HEK293 (cell line): ENCODE results near the gene ACOX2.

Experiments used
- CTCF ChIA-PET: fragments of 350-600 bp; formaldehyde crosslinking; extraction: SDS; loops from one replicate; lab custom pipeline; 2021; ENCODE audit warnings: antibody characterized with exemption; lab: Yijun Ruan, JAX
- POLR2A ChIA-PET: fragments of 300-600 bp; formaldehyde crosslinking; extraction: SDS; loops from one replicate; lab custom pipeline; 2020; ENCODE audit warnings: antibody characterized with exemption, inconsistent platforms; lab: Yijun Ruan, JAX
- H3K27ac ChIP-seq: fragments of 200-500 bp; sonication (Bioruptor generic); 2 replicates; pipeline ENCODE4 v1.5.1; 2014; ENCODE audit warnings: low read depth, low read length, control low read depth, inconsistent platforms; ENCODE audit errors: extremely low read depth
- H3K36me3 ChIP-seq, 2 experiments: fragments of 200-500 bp in 1 of 2; sonication (Bioruptor generic) in 1 of 2; 1 replicate in 1 of 2; 2 replicates in 1 of 2; pipeline ENCODE4 v1.5.1; 2014 to 2017; ENCODE audit warnings: inconsistent platforms in 2 of 2, low read length in 2 of 2; ENCODE audit not compliant: control insufficient read depth in 2 of 2, insufficient read depth in 1 of 2
- H3K4me1 ChIP-seq: fragments of 200-500 bp; sonication (Bioruptor generic); 2 replicates; pipeline ENCODE4 v1.5.1; 2014; ENCODE audit warnings: mild to moderate bottlenecking, low read length, inconsistent platforms; ENCODE audit not compliant: control insufficient read depth, insufficient read depth
- H3K4me3 ChIP-seq: 2 replicates; pipeline ENCODE4 v1.5.1; 2011; ENCODE audit warnings: low read depth, mild to moderate bottlenecking, control low read depth, low read length, moderate library complexity
- H3K9me3 ChIP-seq: fragments of 200-500 bp; sonication (Bioruptor generic); 2 replicates; pipeline ENCODE4 v1.5.1; 2014; ENCODE audit warnings: low read depth, low read length, inconsistent platforms; ENCODE audit not compliant: control insufficient read depth, insufficient read depth
- ATF2 ChIP-seq: fragments of 450-650 bp; formaldehyde crosslinking; IDR thresholded peaks from 2 replicates; pipeline ENCODE4 v1.5.1; 2016; ENCODE audit warnings: missing biosample characterization, missing genetic modification characterization, low read depth
- GFI1B ChIP-seq: fragments of 450-650 bp; formaldehyde crosslinking; IDR thresholded peaks from 2 replicates; pipeline ENCODE4 v1.5.1; 2016; ENCODE audit warnings: missing biosample characterization, missing genetic modification characterization
- GLI2 ChIP-seq: fragments of 450-650 bp; formaldehyde crosslinking; IDR thresholded peaks from 2 replicates; pipeline ENCODE4; 2017; ENCODE audit warnings: missing biosample characterization, missing genetic modification characterization, low read depth, borderline replicate concordance
- HOXA7 ChIP-seq: sonication (generic); formaldehyde crosslinking; IDR thresholded peaks from 2 replicates; pipeline ENCODE4 v1.8.1; 2022; ENCODE audit warnings: missing genetic modification reagents, borderline replicate concordance
- IKZF3 ChIP-seq: fragments of 450-650 bp; IDR thresholded peaks from 2 replicates; pipeline ENCODE4 v1.5.0; 2018; ENCODE audit warnings: missing biosample characterization, mild to moderate bottlenecking, missing genetic modification characterization, moderate library complexity
- TRIM28 ChIP-seq: IDR thresholded peaks from 2 replicates; pipeline ENCODE4 v1.6.1; 2011; ENCODE audit warnings: low read length, control low read depth, borderline replicate concordance
- ZBTB48 ChIP-seq: fragments of 450-650 bp; formaldehyde crosslinking; IDR thresholded peaks from 2 replicates; pipeline ENCODE4 v1.5.1; 2016; ENCODE audit warnings: missing biosample characterization, missing genetic modification characterization
- ZBTB7A ChIP-seq: fragments of 450-650 bp; formaldehyde crosslinking; IDR thresholded peaks from 2 replicates; pipeline ENCODE4 v1.5.1; 2016; ENCODE audit warnings: low read depth, missing biosample characterization, missing genetic modification characterization
- ZFP37 ChIP-seq: fragments of 450-650 bp; formaldehyde crosslinking; IDR thresholded peaks from 2 replicates; pipeline ENCODE4 v1.5.1; 2016; ENCODE audit warnings: missing biosample characterization, missing genetic modification characterization
- ZNF114 ChIP-seq: fragments of 450-650 bp; formaldehyde crosslinking; IDR thresholded peaks from 2 replicates; pipeline ENCODE4 v1.5.0; 2017; ENCODE audit warnings: missing biosample characterization, missing genetic modification characterization
- ZNF121 ChIP-seq: fragments of 450-650 bp; formaldehyde crosslinking; IDR thresholded peaks from 2 replicates; pipeline ENCODE4 v1.5.1; 2016; ENCODE audit warnings: missing biosample characterization, missing genetic modification characterization
- ZNF138 ChIP-seq: fragments of 450-650 bp; formaldehyde crosslinking; IDR thresholded peaks from 2 replicates; pipeline ENCODE4 v1.5.1; 2016; ENCODE audit warnings: missing biosample characterization, missing genetic modification characterization, borderline replicate concordance
- ZNF157 ChIP-seq: fragments of 450-650 bp; formaldehyde crosslinking; IDR thresholded peaks from 2 replicates; pipeline ENCODE4 v1.5.1; 2016; ENCODE audit warnings: missing biosample characterization, missing genetic modification characterization
- ZNF169 ChIP-seq: fragments of 450-650 bp; formaldehyde crosslinking; IDR thresholded peaks from 2 replicates; pipeline ENCODE4 v1.5.1; 2016; ENCODE audit warnings: missing biosample characterization, missing genetic modification characterization
- ZNF311 ChIP-seq: fragments of 450-650 bp; formaldehyde crosslinking; IDR thresholded peaks from 2 replicates; pipeline ENCODE4 v1.5.1; 2017; ENCODE audit warnings: missing biosample characterization, missing genetic modification characterization, borderline replicate concordance
- ZNF324 ChIP-seq: fragments of 450-650 bp; formaldehyde crosslinking; IDR thresholded peaks from 2 replicates; pipeline ENCODE4 v1.5.1; 2016; ENCODE audit warnings: missing biosample characterization, missing genetic modification characterization
- ZNF335 ChIP-seq: fragments of 450-650 bp; formaldehyde crosslinking; conservative IDR thresholded peaks from 2 replicates; pipeline ENCODE4 v1.5.1; 2016; ENCODE audit warnings: missing biosample characterization, missing genetic modification characterization
- ZNF362 ChIP-seq: fragments of 450-650 bp; formaldehyde crosslinking; IDR thresholded peaks from 2 replicates; pipeline ENCODE4 v1.5.1; 2016; ENCODE audit warnings: missing biosample characterization, missing genetic modification characterization
- ZNF366 ChIP-seq: fragments of 450-650 bp; formaldehyde crosslinking; conservative IDR thresholded peaks from 2 replicates; pipeline ENCODE4 v1.5.1; 2016; ENCODE audit warnings: missing biosample characterization, missing genetic modification characterization
- ZNF433 ChIP-seq: fragments of 450-650 bp; formaldehyde crosslinking; IDR thresholded peaks from 2 replicates; pipeline ENCODE4 v1.5.1; 2016; ENCODE audit warnings: missing biosample characterization, missing genetic modification characterization, low read depth
- ZNF449 ChIP-seq: fragments of 450-650 bp; formaldehyde crosslinking; IDR thresholded peaks from 2 replicates; pipeline ENCODE4 v1.5.1; 2017; ENCODE audit warnings: missing biosample characterization, mild to moderate bottlenecking, missing genetic modification characterization, moderate library complexity
- ZNF510 ChIP-seq: fragments of 450-650 bp; formaldehyde crosslinking; IDR thresholded peaks from 2 replicates; pipeline ENCODE4 v1.5.1; 2018; ENCODE audit warnings: mild to moderate bottlenecking, missing genetic modification characterization, missing biosample characterization; ENCODE audit not compliant: insufficient replicate concordance
- ZNF549 ChIP-seq: fragments of 450-650 bp; IDR thresholded peaks from 2 replicates; pipeline ENCODE4 v1.5.1; 2018; ENCODE audit warnings: missing biosample characterization, missing genetic modification characterization, mild to moderate bottlenecking, inconsistent platforms, moderate library complexity
- ZNF558 ChIP-seq: fragments of 450-650 bp; formaldehyde crosslinking; IDR thresholded peaks from 2 replicates; pipeline ENCODE4 v1.5.1; 2016; ENCODE audit warnings: missing biosample characterization, missing genetic modification characterization
- ZNF561 ChIP-seq: fragments of 450-650 bp; IDR thresholded peaks from 2 replicates; pipeline ENCODE4 v1.5.1; 2018; ENCODE audit warnings: missing biosample characterization, missing genetic modification characterization, borderline replicate concordance
- ZNF600 ChIP-seq: fragments of 450-650 bp; formaldehyde crosslinking; IDR thresholded peaks from 2 replicates; pipeline ENCODE4 v1.5.1; 2016; ENCODE audit warnings: missing biosample characterization, missing genetic modification characterization
- ZNF660 ChIP-seq: fragments of 450-650 bp; IDR thresholded peaks from 2 replicates; pipeline ENCODE4 v1.5.1; 2018; ENCODE audit warnings: missing biosample characterization, mild to moderate bottlenecking, missing genetic modification characterization
- ZNF76 ChIP-seq: fragments of 450-650 bp; formaldehyde crosslinking; IDR thresholded peaks from 2 replicates; pipeline ENCODE4; 2016; ENCODE audit warnings: low read depth, missing biosample characterization, missing genetic modification characterization, borderline replicate concordance
- ZNF768 ChIP-seq: fragments of 450-650 bp; formaldehyde crosslinking; IDR thresholded peaks from 2 replicates; pipeline ENCODE4 v1.5.1; 2018; ENCODE audit warnings: missing biosample characterization, mild to moderate bottlenecking, missing genetic modification characterization
- ZSCAN23 ChIP-seq: fragments of 450-650 bp; formaldehyde crosslinking; IDR thresholded peaks from 2 replicates; pipeline ENCODE4 v1.5.1; 2016; ENCODE audit warnings: missing biosample characterization, missing genetic modification characterization
- ZSCAN30 ChIP-seq: fragments of 450-650 bp; IDR thresholded peaks from 2 replicates; pipeline ENCODE4 v1.5.1; 2018; ENCODE audit warnings: missing biosample characterization, mild to moderate bottlenecking, missing genetic modification characterization, moderate library complexity
- TF ChIP-seq, protein P1 (sequence below): IDR thresholded peaks from 2 replicates; pipeline ENCODE4 v1.6.1; 2011; ENCODE audit warnings: mild to moderate bottlenecking, low read depth, low read length, borderline replicate concordance
- TF ChIP-seq, protein P2 (sequence below): fragments of 450-650 bp; formaldehyde crosslinking; IDR thresholded peaks from 2 replicates; pipeline ENCODE4 v1.5.1; 2016; ENCODE audit warnings: missing biosample characterization, missing genetic modification characterization

The ACOX2 gene

GRCh38 chr3:58585005-58585786 lies 48.2 kb upstream of the ACOX2 start:
- Histone ChIP-seq H3K9me3 (no peaks in the 10 kb centered on the region), H3K4me1 (0 out of 2 replicates have a peak, but pooled peaks cover 3% of the 10 kb centered on the region), H3K27ac (no peak overlapping the region), H3K4me3 (peak overlapping the region; percentile 37), H3K36me3 (no peaks in the 10 kb centered on the region)
- ChIA-PET POLR2A (no interaction called here), CTCF (interaction anchor here (0.7 to 1.9 kb wide), 8 partner anchors 9 to 297 kb away, joined by 3 to 8 read pairs (median 3); partner anchors contain the start of gene FAM107A)
- TF ChIP-seq ZNF433 (tag by site-specific recombination) (no peak), ZNF311 (tag by site-specific recombination) (no peak), ZSCAN30 (tag by site-specific recombination) (peak; percentile 70), ZNF121 (tag by site-specific recombination) (no peak), IKZF3 (tag by site-specific recombination) (no peak), ZNF362 (tag by site-specific recombination) (no peak), ZNF449 (tag by site-specific recombination) (no peak), ZBTB48 (tag by site-specific recombination) (peak; percentile 60), ZNF138 (tag by site-specific recombination) (no peak), ZNF558 (no peak), TRIM28 (peak; percentile 65; the same call in 1 of the 2 replicates), ZNF157 (tag by site-specific recombination) (no peak), ZNF324 (tag by site-specific recombination) (no peak), ZNF510 (no peak), ZNF561 (no peak), GFI1B (tag by site-specific recombination) (no peak), ZNF660 (tag by site-specific recombination) (no peak), ATF2 (tag by site-specific recombination) (no peak), ZBTB7A (tag by site-specific recombination) (no peak), ZNF768 (tag by site-specific recombination) (no peak), ZNF335 (tag by site-specific recombination) (peak; percentile 69), ZNF169 (tag by site-specific recombination) (no peak), ZFP37 (tag by site-specific recombination) (no peak), ZNF549 (tag by site-specific recombination) (no peak), ZNF366 (tag by site-specific recombination) (no peak), ZNF76 (tag by site-specific recombination) (no peak), GLI2 (tag by site-specific recombination) (no peak), HOXA7 (CRISPR knock-in tag) (no peak), ZSCAN23 (tag by site-specific recombination) (no peak), ZNF600 (tag by site-specific recombination) (0 out of 2 replicates have a peak, but pooled peaks have one; percentile 5), ZNF114 (tag by site-specific recombination) (no peak)
- TF ChIP-seq, protein P1, sequence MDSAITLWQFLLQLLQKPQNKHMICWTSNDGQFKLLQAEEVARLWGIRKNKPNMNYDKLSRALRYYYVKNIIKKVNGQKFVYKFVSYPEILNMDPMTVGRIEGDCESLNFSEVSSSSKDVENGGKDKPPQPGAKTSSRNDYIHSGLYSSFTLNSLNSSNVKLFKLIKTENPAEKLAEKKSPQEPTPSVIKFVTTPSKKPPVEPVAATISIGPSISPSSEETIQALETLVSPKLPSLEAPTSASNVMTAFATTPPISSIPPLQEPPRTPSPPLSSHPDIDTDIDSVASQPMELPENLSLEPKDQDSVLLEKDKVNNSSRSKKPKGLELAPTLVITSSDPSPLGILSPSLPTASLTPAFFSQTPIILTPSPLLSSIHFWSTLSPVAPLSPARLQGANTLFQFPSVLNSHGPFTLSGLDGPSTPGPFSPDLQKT = no peak
- TF ChIP-seq, protein P2, sequence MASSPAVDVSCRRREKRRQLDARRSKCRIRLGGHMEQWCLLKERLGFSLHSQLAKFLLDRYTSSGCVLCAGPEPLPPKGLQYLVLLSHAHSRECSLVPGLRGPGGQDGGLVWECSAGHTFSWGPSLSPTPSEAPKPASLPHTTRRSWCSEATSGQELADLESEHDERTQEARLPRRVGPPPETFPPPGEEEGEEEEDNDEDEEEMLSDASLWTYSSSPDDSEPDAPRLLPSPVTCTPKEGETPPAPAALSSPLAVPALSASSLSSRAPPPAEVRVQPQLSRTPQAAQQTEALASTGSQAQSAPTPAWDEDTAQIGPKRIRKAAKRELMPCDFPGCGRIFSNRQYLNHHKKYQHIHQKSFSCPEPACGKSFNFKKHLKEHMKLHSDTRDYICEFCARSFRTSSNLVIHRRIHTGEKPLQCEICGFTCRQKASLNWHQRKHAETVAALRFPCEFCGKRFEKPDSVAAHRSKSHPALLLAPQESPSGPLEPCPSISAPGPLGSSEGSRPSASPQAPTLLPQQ (tag by site-specific recombination) = no peak
